HepG2 (cell line): ENCODE measurements around the gene CNIH3.

Experiments used
- ATF3 ChIP-seq: sonication (generic); formaldehyde crosslinking; IDR thresholded peaks from 2 replicates; pipeline ENCODE4 v1.4.0; 2020; ENCODE audit warnings: missing genetic modification reagents
- BRCA1 ChIP-seq: sonication (generic); formaldehyde crosslinking; IDR thresholded peaks from 2 replicates; pipeline ENCODE4 v1.4.0; 2020; ENCODE audit warnings: missing genetic modification reagents
- NBN ChIP-seq: fragments of 450-650 bp; conservative IDR thresholded peaks from 2 replicates; pipeline ENCODE4 v1.6.1; 2017
- POLR2A ChIP-seq, 2 experiments: IDR thresholded peaks; 2 replicates each; pipeline ENCODE4 v1.6.1; 2011; ENCODE audit warnings: low read depth in 2 of 2, low read length in 2 of 2, mild to moderate bottlenecking in 1 of 2, moderate library complexity in 1 of 2; ENCODE audit not compliant: insufficient read depth in 1 of 2
- RELA ChIP-seq: sonication (generic); formaldehyde crosslinking; IDR thresholded peaks from 2 replicates; pipeline ENCODE4 v1.4.0; 2020; ENCODE audit warnings: missing genetic modification reagents
- SMAD1 ChIP-seq: sonication (generic); formaldehyde crosslinking; IDR thresholded peaks from 2 replicates; pipeline ENCODE4 v1.4.0; 2020; ENCODE audit warnings: missing genetic modification reagents, low read depth, mild to moderate bottlenecking, borderline replicate concordance
- ZBTB33 ChIP-seq: sonication (generic); formaldehyde crosslinking; IDR thresholded peaks from 2 replicates; pipeline ENCODE4 v1.4.0; 2020; ENCODE audit warnings: missing genetic modification reagents
- ZNF3 ChIP-seq: IDR thresholded peaks from 2 replicates; pipeline ENCODE4 v1.7.0; 2017; ENCODE audit warnings: inconsistent platforms
- TF ChIP-seq, protein P1 (sequence below): sonication (generic); formaldehyde crosslinking; IDR thresholded peaks from 2 replicates; pipeline ENCODE4 v1.5.0; 2020; ENCODE audit warnings: mild to moderate bottlenecking, missing genetic modification reagents, moderate library complexity
- TF ChIP-seq, protein P2 (sequence below): sonication (generic); formaldehyde crosslinking; IDR thresholded peaks from 2 replicates; pipeline ENCODE4 v1.9.0; 2021; ENCODE audit warnings: mild to moderate bottlenecking, missing genetic modification reagents
- TF ChIP-seq, protein P3 (sequence below): sonication (generic); formaldehyde crosslinking; conservative IDR thresholded peaks from 2 replicates; pipeline ENCODE4 v1.5.0; 2020; ENCODE audit warnings: missing genetic modification reagents

DNA sequence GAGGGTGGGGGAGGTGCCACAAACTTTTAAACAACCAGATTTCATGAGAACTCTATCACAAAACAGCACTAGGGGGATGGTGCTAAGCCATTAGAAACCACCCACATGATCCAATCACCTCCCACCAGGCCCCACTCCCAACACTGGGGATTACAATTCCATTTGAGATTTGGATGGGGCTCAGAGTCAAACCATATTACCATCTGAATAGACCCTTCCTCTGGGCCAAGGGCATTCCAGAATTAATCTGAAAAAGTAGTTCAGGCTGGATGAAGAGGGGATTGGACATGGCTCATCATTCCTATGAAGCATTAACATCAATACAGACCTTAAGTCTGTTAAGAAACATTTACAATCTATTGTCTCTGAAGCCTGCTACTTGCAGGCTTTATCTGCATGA is 163.4 kb downstream of the CNIH3 start:
- TF ChIP-seq, protein P1, sequence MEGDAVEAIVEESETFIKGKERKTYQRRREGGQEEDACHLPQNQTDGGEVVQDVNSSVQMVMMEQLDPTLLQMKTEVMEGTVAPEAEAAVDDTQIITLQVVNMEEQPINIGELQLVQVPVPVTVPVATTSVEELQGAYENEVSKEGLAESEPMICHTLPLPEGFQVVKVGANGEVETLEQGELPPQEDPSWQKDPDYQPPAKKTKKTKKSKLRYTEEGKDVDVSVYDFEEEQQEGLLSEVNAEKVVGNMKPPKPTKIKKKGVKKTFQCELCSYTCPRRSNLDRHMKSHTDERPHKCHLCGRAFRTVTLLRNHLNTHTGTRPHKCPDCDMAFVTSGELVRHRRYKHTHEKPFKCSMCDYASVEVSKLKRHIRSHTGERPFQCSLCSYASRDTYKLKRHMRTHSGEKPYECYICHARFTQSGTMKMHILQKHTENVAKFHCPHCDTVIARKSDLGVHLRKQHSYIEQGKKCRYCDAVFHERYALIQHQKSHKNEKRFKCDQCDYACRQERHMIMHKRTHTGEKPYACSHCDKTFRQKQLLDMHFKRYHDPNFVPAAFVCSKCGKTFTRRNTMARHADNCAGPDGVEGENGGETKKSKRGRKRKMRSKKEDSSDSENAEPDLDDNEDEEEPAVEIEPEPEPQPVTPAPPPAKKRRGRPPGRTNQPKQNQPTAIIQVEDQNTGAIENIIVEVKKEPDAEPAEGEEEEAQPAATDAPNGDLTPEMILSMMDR (CRISPR knock-in tag): no peak
- TF ChIP-seq POLR2A (IDR thresholded peaks at IDR 0.05; ENCODE audit: insufficient read depth in 1 of 2, low read depth in 2 of 2, low read length in 2 of 2): no peak
- TF ChIP-seq ZNF3 (CRISPR knock-in tag): no peak
- no peak for TF ChIP-seq RELA (CRISPR knock-in tag)
- TF ChIP-seq SMAD1: no peak
- TF ChIP-seq ZBTB33: no peak
- TF ChIP-seq, protein P2, sequence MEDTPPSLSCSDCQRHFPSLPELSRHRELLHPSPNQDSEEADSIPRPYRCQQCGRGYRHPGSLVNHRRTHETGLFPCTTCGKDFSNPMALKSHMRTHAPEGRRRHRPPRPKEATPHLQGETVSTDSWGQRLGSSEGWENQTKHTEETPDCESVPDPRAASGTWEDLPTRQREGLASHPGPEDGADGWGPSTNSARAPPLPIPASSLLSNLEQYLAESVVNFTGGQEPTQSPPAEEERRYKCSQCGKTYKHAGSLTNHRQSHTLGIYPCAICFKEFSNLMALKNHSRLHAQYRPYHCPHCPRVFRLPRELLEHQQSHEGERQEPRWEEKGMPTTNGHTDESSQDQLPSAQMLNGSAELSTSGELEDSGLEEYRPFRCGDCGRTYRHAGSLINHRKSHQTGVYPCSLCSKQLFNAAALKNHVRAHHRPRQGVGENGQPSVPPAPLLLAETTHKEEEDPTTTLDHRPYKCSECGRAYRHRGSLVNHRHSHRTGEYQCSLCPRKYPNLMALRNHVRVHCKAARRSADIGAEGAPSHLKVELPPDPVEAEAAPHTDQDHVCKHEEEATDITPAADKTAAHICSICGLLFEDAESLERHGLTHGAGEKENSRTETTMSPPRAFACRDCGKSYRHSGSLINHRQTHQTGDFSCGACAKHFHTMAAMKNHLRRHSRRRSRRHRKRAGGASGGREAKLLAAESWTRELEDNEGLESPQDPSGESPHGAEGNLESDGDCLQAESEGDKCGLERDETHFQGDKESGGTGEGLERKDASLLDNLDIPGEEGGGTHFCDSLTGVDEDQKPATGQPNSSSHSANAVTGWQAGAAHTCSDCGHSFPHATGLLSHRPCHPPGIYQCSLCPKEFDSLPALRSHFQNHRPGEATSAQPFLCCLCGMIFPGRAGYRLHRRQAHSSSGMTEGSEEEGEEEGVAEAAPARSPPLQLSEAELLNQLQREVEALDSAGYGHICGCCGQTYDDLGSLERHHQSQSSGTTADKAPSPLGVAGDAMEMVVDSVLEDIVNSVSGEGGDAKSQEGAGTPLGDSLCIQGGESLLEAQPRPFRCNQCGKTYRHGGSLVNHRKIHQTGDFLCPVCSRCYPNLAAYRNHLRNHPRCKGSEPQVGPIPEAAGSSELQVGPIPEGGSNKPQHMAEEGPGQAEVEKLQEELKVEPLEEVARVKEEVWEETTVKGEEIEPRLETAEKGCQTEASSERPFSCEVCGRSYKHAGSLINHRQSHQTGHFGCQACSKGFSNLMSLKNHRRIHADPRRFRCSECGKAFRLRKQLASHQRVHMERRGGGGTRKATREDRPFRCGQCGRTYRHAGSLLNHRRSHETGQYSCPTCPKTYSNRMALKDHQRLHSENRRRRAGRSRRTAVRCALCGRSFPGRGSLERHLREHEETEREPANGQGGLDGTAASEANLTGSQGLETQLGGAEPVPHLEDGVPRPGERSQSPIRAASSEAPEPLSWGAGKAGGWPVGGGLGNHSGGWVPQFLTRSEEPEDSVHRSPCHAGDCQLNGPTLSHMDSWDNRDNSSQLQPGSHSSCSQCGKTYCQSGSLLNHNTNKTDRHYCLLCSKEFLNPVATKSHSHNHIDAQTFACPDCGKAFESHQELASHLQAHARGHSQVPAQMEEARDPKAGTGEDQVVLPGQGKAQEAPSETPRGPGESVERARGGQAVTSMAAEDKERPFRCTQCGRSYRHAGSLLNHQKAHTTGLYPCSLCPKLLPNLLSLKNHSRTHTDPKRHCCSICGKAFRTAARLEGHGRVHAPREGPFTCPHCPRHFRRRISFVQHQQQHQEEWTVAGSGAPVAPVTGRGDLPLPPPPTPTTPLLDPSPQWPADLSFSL (CRISPR knock-in tag): no peak
- no peak for TF ChIP-seq ATF3 (CRISPR knock-in tag)
- no peak for TF ChIP-seq NBN
- TF ChIP-seq, protein P3, sequence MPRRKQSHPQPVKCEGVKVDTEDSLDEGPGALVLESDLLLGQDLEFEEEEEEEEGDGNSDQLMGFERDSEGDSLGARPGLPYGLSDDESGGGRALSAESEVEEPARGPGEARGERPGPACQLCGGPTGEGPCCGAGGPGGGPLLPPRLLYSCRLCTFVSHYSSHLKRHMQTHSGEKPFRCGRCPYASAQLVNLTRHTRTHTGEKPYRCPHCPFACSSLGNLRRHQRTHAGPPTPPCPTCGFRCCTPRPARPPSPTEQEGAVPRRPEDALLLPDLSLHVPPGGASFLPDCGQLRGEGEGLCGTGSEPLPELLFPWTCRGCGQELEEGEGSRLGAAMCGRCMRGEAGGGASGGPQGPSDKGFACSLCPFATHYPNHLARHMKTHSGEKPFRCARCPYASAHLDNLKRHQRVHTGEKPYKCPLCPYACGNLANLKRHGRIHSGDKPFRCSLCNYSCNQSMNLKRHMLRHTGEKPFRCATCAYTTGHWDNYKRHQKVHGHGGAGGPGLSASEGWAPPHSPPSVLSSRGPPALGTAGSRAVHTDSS: no peak
- no peak for TF ChIP-seq BRCA1 (CRISPR knock-in tag)
